Measurements from ENCODE around the gene BST2. TPM values are rescaled to one million over a fixed set of nuclear protein-coding genes. Genes with fewer than 3 reads are reported as not detected.
"Not testable (repeated sequence)": the region's sequence is repeated elsewhere in the genome, so short reads cannot be mapped to it uniquely, and the experiment has no call there.

BST2 gene
- total and polyA plus RNA-seq, 2 of the 8 experiments (the other 6 are each of a cell fraction or from before 2014, with no cell fraction given): 18.1 to 72.8 TPM

- not testable (repeated sequence) for H2AFZ ChIP-seq (ENCODE audit: low read length); H4K20me1 ChIP-seq (replicated peaks in 1 of 2; ENCODE audit: control insufficient read depth in 1 of 2, insufficient read depth in 2 of 2, low read length in 2 of 2); H2BK5ac ChIP-seq (ENCODE audit: low read depth, low read length); H3K23me2 ChIP-seq (ENCODE audit: low read depth, low read length); H3K56ac ChIP-seq (replicated peaks; ENCODE audit: insufficient read length, low read depth, low read length); H3K4me3 ChIP-seq (ENCODE audit: extremely low read depth in 1 of 4, insufficient read depth in 2 of 4, low read depth in 3 of 4, low read length in 4 of 4); H3K27ac ChIP-seq (ENCODE audit: low read depth, low read length); H3K79me2 ChIP-seq (ENCODE audit: control insufficient read depth in 1 of 2, insufficient read depth in 2 of 2, low read length in 2 of 2); H2BK15ac ChIP-seq (ENCODE audit: low read length); H2AK5ac ChIP-seq (ENCODE audit: low read depth, low read length); H2BK20ac ChIP-seq (ENCODE audit: low read length); H3K18ac ChIP-seq (ENCODE audit: extremely low read depth, low read length); H3K79me1 ChIP-seq (ENCODE audit: low read depth, low read length); FAIRE-seq; H3K4ac ChIP-seq (replicated peaks; ENCODE audit: insufficient read length, low read depth, low read length); H3K9me3 ChIP-seq (ENCODE audit: insufficient read depth in 2 of 2, low read depth in 1 of 2, low read length in 1 of 2); H4K5ac ChIP-seq (ENCODE audit: insufficient read length, low read depth, low read length); H3K14ac ChIP-seq (ENCODE audit: insufficient read length); H2BK120ac ChIP-seq (replicated peaks; ENCODE audit: low read depth, low read length); H4K91ac ChIP-seq (replicated peaks; ENCODE audit: insufficient read length, low read length); H2BK12ac ChIP-seq (ENCODE audit: low read depth, low read length); H3K36me3 ChIP-seq (ENCODE audit: control insufficient read depth in 2 of 4, insufficient read depth in 4 of 4, low read length in 3 of 4); DNase-seq (ENCODE audit: low read depth in 1 of 2, low spot score in 2 of 2); H3K23ac ChIP-seq (ENCODE audit: insufficient read length); H3K9ac ChIP-seq (replicated peaks in 1 of 4; ENCODE audit: extremely low read depth in 1 of 4, low read depth in 3 of 4, low read length in 3 of 4); H4K8ac ChIP-seq (ENCODE audit: extremely low read depth, insufficient read depth, low read length); H3K4me2 ChIP-seq (ENCODE audit: insufficient read depth in 1 of 2, low read depth in 2 of 2, low read length in 2 of 2); H3K27me3 ChIP-seq (replicated peaks in 1 of 4; ENCODE audit: control insufficient read depth in 3 of 4, extremely low read depth in 1 of 4, insufficient read depth in 3 of 4, low read length in 3 of 4); H3K4me1 ChIP-seq (replicated peaks in 1 of 4; ENCODE audit: control insufficient read depth in 3 of 4, insufficient read depth in 4 of 4, low read length in 3 of 4)
- POLR2A ChIA-PET (ENCODE audit: partially characterized antibody): interaction anchor here (1.0 to 1.1 kb wide), 2 partner anchors 15 to 27 kb away, joined by 4 read pairs; partner anchors contain the start of gene GTPBP3
- WGBS, 2 experiments (ENCODE audit: extremely low coverage in 1 of 2, insufficient coverage in 1 of 2, insufficient read length in 1 of 2, insufficient replicate concordance in 2 of 2, low coverage in 1 of 2, low lambda C conversion rate in 2 of 2, missing lambda C conversion rate in 1 of 2): 93% methylated on average over 17 of the region's 20 CpGs; no CpG with 5 or more reads in 1 of the 2 experiments
- CTCF ChIA-PET (ENCODE audit: partially characterized antibody): interaction anchor here (0.7 to 6.2 kb wide), 3 partner anchors 17 to 202 kb away, joined by 3 to 41 read pairs (median 4); no protein-coding TSS in a partner anchor
Measured at GRCh38 chr19:17363852-17364605, 41.4 kb downstream of the BST2 start.

Measured in H1 (cell line).